GM19397 (cell line): ENCODE data around the gene MRAP.

Experiments
- ATAC-seq: cut with Tn5 transposase; IDR thresholded peaks from one replicate; pipeline ENCODE4 v1.9.1; 2021; ENCODE audit warnings: mild to moderate bottlenecking, moderate library complexity; ENCODE audit not compliant: unreplicated experiment

Gene MRAP

DNA sequence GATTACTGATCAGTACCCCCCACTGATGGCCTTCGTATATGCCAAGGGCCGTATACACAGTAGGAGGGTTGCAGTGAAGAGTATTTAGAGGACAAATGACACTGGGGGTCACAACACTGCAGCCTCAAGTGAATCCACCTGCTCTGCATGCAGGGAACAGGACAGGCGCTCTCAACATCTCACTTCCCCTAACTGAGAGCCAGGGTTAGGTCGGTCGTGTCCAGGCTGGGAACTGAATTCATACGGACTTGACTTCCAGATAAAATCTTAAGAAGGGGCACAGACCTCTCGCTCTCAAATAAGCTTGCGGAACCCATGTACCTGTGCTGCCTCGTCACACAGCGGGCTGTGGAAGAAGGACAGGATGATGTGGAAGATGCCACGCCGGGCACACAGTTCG is 22.8 kb downstream of the MRAP start:
- no peak for ATAC-seq

DNA sequence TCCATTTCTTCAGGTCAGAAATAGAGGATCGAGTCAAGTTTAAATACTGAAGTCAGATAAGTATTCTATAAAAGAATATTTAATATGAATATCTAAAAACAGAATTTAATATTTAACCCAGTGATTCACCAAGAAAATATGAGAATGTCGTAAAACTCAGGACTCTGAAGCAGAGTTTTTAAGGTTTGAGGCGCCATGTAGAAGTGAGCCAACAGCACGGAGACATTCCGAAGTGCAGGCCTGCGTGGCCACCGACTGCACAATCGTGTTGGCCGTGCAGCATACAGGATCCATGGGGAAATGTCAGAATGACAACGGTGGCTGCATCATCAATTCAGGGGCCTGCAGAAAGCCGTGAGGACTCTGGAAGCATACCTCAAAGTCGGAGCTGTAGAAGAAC is 23.4 kb downstream of the MRAP start:
- ATAC-seq = no peak

DNA sequence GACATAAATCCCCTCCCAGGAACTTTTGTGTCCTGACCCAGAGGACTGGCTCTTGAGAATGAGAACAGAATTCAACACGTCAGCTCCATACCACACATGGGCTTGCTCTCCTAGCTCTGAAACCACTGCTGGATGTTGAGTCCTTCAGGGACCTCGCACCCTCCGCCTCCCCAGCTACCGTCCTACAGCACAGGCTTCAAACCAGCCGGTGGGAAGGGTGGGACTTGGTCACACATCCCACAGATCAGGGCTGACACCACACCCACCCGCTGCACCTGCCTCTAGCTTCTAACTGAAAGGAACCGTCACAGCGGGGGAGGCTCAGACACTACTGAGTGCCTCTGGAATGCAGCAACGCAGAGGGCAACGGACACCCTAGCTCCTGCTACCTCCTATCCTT is 24.0 kb downstream of the MRAP start:
- ATAC-seq = no peak

DNA sequence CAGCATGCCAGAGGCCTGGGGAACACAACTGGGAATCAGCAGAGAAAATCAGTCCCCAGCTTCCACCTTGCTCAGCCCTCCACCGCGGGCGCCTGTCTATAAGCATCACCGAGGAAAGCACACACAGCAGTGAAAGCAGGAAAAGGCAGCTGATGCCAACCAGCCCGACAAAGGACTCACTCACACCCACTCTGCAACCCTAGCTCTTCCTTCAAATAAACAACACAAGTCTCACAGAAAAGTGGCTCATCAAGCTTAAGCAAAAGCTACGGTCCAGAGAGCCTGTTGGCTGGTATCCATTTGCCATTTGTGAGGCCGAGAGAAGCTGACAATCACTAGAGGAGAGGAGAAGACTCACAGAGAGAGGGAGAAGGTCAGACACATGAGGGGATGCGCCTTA is 27.1 kb downstream of the MRAP start:
- ATAC-seq = no peak

- ATAC-seq = no peak
Observed at GRCh38 chr21:32328595-32328994, 29.9 kb downstream of the MRAP start.

GRCh38 chr21:32329331-32329730 is 30.7 kb downstream of the MRAP start:
- ATAC-seq = no peak

DNA sequence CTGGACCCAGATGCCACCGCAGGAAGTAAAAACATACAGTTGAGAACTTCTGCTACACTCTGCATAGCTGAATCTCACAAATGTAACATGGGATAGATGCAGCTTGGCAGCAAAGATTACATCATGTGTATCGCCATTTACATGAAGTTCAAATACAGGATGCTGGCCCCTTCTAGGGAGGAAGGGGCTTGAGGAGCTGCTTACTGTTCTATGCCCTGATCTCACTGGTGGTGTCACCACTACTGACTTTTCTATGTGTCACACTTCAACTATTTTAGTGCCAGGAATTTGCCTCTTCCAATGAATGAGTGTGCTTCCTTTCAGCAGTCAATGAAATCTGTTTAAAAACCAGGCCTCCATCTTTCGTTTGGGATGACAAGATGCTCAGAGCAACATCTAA is 31.1 kb downstream of the MRAP start:
- ATAC-seq = no peak

GRCh38 chr21:32330784-32331311 is 32.2 kb downstream of the MRAP start:
- no peak for ATAC-seq

- no peak for ATAC-seq
Observed at GRCh38 chr21:32331444-32332305, 33.0 kb downstream of the MRAP start.

DNA sequence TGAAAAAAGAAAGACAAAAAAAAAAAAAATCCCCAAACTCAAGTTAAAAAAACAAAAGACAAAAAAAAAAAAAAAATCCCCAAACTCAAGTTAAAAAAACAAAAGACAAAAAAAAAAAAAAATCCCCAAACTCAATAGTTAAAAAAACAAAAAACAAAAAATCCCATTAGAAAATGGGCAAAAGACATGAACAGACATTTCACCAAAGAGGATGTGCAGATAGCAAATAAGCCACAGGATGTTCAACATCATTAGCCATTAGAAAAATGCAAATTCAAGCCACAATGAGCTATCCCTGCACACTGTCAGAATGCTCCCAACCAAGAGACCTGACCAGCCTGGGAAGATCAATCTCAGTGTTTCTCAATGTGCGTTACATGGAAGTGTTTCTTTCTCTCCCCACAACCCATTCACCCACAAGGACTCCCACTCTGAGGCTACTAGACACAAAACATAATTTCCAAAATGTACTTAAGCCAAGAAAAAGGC is 33.9 kb downstream of the MRAP start:
- no peak for ATAC-seq

DNA sequence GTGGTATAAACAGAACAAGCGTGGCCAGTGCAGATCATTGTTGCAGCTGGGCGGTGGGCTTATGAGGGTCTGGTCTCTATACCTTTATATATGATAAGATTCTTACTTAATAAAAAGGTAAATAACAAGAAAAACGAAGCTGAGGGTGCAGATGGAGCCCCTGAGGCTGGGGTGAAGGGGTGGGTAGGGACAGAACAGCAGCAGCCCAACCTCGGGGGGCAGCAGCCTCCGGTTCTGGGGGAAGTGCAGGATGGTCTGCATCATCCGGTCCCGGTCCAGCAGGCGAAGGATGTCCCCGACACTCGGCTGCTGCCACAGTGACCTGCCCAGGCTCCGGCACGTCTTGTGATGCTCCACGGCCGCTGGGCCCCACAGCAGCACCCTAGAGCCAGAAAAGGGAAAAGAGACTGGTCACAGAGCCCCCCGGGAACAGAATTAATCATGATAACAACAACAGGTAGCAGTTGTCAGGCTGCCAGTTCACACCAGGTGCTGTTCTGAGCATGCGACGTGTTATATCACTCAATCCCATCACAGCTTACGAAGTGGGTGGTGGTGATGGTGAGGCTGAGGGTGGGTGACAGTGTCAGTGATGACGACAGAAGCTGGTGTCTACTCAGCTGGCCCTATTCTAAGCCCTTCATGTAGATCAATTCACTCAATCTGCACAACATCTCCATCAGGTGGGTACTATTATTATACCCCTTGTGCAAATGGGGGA is 35.5 kb downstream of the MRAP start:
- ATAC-seq = no peak

DNA sequence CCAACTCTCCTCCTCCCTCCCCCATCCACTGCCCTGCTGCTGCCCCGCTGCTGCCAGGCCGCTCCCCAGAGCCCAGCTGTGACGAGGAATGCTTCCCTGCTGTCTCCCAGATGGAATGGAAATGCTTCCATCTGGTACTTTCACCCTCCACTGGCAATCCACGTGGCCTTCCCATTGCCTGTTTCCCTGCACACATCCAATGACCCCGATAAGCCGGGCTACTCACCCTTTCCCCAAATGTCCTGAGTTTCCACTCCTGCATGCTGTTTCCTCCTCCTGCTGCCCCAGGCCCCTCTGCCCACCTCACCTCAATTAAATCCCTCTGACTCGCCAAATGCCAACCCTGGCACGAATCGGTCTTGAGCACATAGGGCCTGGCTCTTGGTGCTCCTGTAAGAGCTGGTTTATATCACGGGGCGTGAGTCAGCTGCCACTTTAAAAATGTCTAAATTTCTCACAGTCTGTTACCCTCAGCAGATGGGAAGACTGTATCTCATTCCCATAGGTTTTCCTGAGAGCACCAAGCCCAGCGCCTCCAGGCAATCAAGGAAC is 36.4 kb downstream of the MRAP start:
- ATAC-seq = no peak

DNA sequence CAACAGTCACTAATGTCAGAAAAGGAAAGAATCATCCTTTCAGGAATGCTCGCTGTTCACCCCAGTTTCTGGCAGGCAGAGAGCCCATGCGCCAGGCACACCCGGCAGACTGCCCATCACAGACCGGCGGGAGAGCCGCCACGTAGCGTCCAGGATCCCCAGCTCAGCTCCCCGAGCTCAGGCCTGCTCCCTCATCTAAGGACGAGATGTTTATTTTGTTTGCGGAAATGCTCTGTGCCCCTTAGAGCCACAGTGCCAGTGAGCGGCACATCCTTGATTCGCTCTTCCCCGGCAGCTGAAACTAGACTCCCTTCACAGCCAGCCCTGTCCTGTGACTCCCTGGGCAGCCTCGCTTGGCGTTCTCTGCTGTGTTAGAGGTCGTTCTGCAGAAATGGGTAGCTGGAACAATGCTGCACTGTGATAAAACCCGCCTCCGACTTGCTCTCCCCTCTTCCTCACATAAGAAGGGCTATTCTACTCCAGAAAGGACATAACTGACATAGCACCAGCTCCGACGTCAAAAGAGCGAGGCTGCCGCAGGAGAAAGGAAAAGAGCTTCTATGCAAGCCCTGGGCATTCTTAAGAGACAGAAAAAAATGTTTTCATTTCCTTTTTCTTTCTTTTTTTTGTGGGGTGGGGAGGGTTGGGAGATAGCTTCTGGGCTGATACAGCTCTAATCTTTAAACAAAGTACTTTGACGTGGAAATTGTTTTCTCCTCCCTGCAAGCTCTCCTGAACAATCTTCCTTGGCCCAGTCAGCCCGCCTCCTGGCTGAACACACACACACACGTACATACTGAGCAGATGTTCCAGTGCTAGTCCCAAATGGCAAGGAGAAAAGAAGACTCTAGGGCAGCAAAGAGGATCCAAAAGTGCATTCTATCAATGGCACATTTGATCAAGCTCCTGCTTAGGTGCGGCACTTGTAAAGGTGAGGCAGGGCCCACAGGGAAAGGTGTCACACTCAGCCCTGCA is 37.2 kb downstream of the MRAP start:
- no peak for ATAC-seq

- no peak for ATAC-seq
Observed at GRCh38 chr21:32336711-32337110, 38.1 kb downstream of the MRAP start.

DNA sequence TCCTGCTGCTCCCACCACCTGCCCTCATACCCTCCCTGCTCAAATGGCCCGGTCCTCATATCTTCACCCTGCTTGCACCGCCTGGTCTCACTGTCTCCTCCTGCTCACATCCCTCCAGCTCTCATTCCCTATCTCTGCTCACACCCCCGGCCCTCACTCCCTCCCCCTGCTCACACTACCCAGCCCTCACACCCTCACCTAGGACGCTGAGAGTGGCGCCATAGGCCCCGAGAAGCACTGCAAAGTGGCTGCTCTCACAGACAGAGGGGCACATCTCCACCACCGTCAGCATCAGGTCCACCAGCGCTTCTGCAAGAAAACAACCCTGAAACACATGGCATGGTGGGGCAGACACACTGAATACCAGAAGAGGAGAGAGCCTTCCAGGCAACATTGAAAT is 38.6 kb downstream of the MRAP start:
- ATAC-seq = no peak

DNA sequence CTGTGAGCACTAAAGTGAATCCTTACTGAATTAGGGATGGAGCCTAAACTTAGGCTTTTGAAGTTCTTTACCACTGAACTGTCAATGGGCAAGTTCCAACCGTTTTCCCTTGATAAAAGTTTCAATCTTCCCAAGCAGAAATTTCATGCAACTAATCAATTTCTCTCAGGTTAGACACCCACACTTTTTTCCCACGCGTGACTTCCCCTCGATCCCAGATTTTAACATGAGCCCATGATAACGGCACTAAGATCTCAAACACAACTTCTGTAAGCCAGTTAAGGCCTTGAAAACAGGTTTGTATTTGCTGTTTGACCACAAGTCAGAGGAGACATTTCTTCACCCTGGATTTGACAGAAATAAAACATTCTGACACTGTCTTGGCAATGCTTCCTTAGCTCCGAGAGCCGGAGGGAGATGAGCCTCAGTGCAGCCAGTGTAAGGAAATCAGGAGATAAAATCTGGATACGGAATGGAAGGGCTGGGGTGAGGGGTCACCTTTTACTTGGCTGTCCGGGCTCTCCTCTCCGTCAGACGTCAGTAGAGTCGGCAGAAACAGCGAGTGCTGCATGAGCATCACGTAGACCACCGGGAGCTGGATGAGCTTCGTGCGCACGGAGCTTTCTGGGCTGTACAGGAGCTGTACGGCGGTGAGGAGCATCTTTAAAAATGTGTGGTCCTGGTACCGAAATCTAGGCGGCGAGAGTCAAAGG is 39.7 kb downstream of the MRAP start:
- no peak for ATAC-seq

DNA sequence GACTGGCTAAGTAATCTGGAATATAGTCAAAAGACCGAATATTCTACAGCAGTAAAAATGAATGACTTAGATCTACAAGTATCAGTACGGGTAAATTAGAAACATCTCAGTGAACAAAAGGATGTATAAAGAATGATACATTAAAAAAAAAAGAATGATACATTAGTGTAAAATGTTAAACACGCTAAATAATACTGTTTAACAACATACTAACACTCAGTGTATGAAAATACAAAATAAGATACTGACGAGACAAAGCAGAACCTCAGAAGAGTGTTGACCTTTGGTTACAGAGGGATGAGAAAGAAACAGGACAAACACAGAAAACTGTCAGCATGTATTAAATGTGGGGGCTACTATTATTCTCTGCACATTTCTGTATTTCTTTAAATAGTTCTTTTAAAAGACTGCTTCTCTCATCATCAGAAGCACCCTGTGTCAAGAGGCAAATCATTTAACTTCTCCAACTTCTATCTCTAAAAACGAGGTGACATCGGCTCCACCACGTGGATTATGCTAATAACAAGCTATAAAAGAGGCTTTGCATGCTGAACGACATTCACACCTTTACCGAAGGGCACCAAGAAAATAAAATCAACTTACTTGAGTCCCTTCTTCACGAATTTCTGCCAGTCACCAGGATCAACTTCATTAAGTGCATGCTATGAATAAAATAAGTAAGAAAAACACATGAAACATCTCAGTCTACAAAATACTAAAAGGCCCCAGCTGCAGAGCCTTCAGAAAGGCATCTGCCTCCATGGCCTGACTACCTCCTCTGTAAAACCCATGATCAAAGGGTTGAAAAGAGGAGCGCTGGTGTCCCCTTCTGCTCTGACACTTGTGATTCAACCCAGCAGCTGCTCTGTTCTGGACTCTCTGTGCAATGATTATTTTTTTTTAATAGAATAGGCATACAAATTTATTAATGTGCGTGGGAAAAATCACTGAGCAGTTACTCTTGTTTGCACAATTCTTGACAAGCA is 42.5 kb downstream of the MRAP start:
- no peak for ATAC-seq

GRCh38 chr21:32346951-32347350 is 48.3 kb downstream of the MRAP start:
- ATAC-seq = no peak

DNA sequence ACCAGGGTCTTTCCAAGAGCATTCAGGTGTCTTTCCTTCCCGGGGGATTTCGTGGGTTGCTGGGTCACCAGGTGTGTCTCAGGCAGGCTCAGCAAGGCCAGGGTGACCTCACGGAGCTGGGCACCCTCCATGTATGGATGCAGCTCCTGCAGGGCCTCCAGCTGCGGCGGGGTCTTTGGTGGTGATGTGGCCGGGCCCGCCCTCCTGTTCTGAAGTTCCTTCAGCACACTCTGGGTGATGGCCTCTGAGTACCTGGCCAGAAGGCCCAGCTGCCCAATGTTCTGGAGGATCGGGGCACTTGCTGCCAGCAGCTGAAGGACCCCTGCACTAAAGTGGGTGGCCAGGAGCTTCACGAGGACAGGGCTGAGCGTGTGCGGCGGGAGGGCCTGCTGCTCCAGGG is 48.7 kb downstream of the MRAP start:
- no peak for ATAC-seq
